GM06990 (cell line): Measurements from ENCODE around the gene PRR15.
A peak's percentile ranks its signal among the peaks of the same experiment; 100 is the strongest.

ENCODE experiments used
- DNase-seq: peaks from one replicate; pipeline ENCODE4 v3.0.0-alpha.2; 2011; ENCODE audit not compliant: insufficient read length; ENCODE audit errors: extremely low read depth
- H3K27me3 ChIP-seq: replicated peaks from 2 replicates; pipeline ENCODE4 v1.6.0; 2011; ENCODE audit warnings: low read length; ENCODE audit not compliant: control insufficient read depth, insufficient read depth
- H3K36me3 ChIP-seq: 2 replicates; pipeline ENCODE4 v1.5.1; 2011; ENCODE audit warnings: low read length; ENCODE audit not compliant: control insufficient read depth, insufficient read depth
- H3K4me3 ChIP-seq: replicated peaks from 2 replicates; pipeline ENCODE4 v1.5.1; 2011; ENCODE audit warnings: low read depth, mild to moderate bottlenecking, control low read depth, low read length
- CTCF ChIP-seq: IDR thresholded peaks from 2 replicates; pipeline ENCODE4 v1.5.1; 2011; ENCODE audit warnings: low read length, control low read depth, mild to moderate bottlenecking, inconsistent platforms; ENCODE audit not compliant: insufficient read depth, poor library complexity, severe bottlenecking

The PRR15 gene

GRCh38 chr7:29607259-29607658, 43.6 kb downstream of the PRR15 start:
- TF ChIP-seq CTCF, result no peak
- H3K36me3 ChIP-seq, result no peaks in the 10 kb centered on the region
- no peak for DNase-seq
- H3K4me3 ChIP-seq, result no peak overlapping the region
- H3K27me3 ChIP-seq, result no peaks in the 10 kb centered on the region; the same call in 1 of the 2 replicates

- H3K36me3 ChIP-seq, result no peaks in the 10 kb centered on the region
- H3K27me3 ChIP-seq, result no peaks in the 10 kb centered on the region; the same call in 1 of the 2 replicates
- DNase-seq, result no peak
- no peak overlapping the region for H3K4me3 ChIP-seq
- TF ChIP-seq CTCF, result no peak
Observed at GRCh38 chr7:29607889-29608288, 44.3 kb downstream of the PRR15 start.

- H3K4me3 ChIP-seq, result no peak overlapping the region
- DNase-seq, result no peak
- no peaks in the 10 kb centered on the region for H3K36me3 ChIP-seq
- no peaks in the 10 kb centered on the region; the same call in 1 of the 2 replicates for H3K27me3 ChIP-seq
- peak; percentile 61 for TF ChIP-seq CTCF
Observed at GRCh38 chr7:29609162-29610037, 45.8 kb downstream of the PRR15 start.

- Histone ChIP-seq H3K27me3 (no peaks in the 10 kb centered on the region; the same call in 1 of the 2 replicates), H3K4me3 (no peak overlapping the region)
Observed at GRCh38 chr7:29610086-29610485, 46.5 kb downstream of the PRR15 start.

GRCh38 chr7:29611941-29612544, 48.4 kb downstream of the PRR15 start:
- Histone ChIP-seq H3K4me3 (no peak overlapping the region), H3K36me3 (no peaks in the 10 kb centered on the region), H3K27me3 (no peaks in the 10 kb centered on the region; the same call in 1 of the 2 replicates)
- TF ChIP-seq CTCF, result no peak
- DNase-seq, result no peak

More at GRCh38 chr7:29610086-29610485, 46.5 kb downstream of the PRR15 start:
- H3K36me3 ChIP-seq, result no peaks in the 10 kb centered on the region
- DNase-seq, result no peak
- no peak for TF ChIP-seq CTCF
